D721Med (cell line): Measurements from ENCODE around the gene STYK1.
"Not testable (repeated sequence)": the region's sequence is repeated elsewhere in the genome, so short reads cannot be mapped to it uniquely, and the experiment has no call there.

ENCODE experiments used
- DNase-seq: peaks from one replicate; pipeline ENCODE4 v3.0.0; 2011; ENCODE audit warnings: low spot score; ENCODE audit not compliant: insufficient read length
- FAIRE-seq: peaks from 2 replicates; lab custom pipeline; 2011; peaks lifted over from hg19 to GRCh38; lab: Jason Lieb, UNC
- TF ChIP-seq, protein P1 (sequence below): IDR thresholded peaks from 2 replicates; pipeline ENCODE4 v1.5.1; 2012; ENCODE audit warnings: mild to moderate bottlenecking, control low read depth; ENCODE audit not compliant: insufficient read depth; ENCODE audit errors: missing control alignments

Gene STYK1

DNA sequence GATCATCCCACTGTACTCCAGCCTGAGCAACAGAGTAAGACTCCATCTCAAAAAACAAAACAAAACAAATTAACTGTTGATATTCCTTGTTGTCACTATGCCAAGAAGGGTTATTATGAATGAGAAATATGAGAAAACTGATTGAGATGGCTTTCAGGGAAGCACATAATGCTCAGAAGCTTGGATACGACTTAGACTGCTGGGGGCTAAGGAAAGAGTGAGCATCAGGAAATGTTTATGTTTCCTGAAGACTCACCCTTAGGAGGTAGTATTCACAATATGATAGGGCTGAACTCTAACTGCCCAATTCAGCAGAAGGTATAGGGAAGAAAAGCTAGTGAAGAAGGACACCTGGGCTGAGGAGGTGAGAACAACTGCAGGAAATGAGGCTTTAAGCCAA lies 6.3 kb downstream of the STYK1 start:
- TF ChIP-seq, protein P1, sequence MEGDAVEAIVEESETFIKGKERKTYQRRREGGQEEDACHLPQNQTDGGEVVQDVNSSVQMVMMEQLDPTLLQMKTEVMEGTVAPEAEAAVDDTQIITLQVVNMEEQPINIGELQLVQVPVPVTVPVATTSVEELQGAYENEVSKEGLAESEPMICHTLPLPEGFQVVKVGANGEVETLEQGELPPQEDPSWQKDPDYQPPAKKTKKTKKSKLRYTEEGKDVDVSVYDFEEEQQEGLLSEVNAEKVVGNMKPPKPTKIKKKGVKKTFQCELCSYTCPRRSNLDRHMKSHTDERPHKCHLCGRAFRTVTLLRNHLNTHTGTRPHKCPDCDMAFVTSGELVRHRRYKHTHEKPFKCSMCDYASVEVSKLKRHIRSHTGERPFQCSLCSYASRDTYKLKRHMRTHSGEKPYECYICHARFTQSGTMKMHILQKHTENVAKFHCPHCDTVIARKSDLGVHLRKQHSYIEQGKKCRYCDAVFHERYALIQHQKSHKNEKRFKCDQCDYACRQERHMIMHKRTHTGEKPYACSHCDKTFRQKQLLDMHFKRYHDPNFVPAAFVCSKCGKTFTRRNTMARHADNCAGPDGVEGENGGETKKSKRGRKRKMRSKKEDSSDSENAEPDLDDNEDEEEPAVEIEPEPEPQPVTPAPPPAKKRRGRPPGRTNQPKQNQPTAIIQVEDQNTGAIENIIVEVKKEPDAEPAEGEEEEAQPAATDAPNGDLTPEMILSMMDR: no peak
- FAIRE-seq (no peak), DNase-seq (no peak)

DNA sequence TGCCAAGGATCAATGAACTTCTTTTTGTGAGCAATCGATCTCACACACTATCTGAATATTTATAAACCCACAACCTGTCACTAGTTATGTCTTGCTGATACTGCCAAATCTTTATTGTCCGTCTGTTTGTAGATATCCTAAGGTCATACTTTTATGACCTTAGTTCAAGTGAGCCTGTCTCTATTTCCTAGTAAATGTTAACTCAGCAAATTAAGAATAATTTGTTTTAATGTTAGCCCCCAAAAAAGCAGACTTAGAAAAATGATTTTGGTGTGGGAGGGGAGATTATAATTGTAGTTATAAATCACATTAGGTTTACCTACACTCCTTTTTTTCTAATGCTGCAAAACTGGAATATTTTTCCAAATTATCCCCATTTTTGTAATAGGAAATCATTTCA lies 9.4 kb downstream of the STYK1 start:
- no peak for FAIRE-seq
- no peak for DNase-seq
- TF ChIP-seq, protein P1: no peak

DNA sequence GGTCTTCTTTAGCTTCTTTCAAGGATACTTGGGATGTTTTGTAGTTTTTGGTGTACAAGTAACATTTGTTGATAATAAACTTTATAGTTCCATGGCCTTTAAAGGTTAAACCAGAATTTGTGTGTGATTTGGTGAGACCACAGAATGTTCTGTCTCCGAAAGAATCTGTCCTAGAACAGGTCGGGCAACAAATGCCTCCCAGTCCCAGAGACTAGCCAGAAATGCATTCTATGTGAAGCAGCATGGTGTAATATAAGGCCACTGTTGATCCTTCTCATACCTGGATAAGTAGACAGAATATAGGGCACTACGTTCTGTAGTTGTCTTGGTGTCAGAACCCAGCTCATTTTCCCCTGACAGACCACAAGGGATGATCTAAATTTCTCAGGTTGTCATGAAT lies 10.0 kb downstream of the STYK1 start:
- DNase-seq: no peak
- FAIRE-seq: no peak
- TF ChIP-seq, protein P1: no peak

DNA sequence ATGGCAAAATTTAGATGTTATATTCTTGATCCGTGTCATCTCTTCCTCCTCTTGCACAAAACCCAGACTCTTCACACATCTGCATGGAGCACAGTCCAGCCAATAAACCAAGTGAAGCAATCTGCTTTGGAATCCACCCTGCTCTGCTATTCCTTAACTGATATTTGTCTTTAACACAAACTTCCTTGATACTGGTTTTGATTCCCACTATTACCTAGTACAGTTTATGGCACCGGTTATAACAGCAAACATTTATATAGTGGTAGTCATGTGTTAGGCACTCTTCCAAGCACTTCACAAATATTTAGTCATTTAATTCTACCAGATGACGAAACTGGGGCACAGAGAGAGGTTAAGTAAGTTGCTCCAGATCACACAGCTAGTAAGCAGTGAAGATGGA lies 12.5 kb downstream of the STYK1 start:
- DNase-seq (no peak), FAIRE-seq (no peak)
- TF ChIP-seq, protein P1: no peak

DNA sequence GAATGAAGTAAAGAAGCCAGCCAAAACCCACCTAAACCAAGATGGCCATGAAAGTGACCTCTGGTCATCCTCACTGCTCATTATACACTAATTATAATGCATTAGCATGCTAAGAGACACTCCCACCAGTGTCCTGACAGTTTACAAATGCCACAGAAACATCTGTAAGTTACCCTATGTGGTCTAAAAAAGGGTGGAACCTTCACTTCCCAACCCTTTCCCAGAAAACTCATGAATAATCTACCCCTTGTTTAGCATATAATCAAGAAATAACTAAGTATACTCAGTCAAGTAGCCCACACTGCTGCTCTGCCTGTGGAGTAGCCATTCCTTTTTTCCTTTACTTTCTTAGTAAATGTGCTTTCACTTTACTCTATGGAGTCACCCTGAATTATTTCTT lies 19.8 kb downstream of the STYK1 start:
- no peak for DNase-seq
- TF ChIP-seq, protein P1: no peak

DNA sequence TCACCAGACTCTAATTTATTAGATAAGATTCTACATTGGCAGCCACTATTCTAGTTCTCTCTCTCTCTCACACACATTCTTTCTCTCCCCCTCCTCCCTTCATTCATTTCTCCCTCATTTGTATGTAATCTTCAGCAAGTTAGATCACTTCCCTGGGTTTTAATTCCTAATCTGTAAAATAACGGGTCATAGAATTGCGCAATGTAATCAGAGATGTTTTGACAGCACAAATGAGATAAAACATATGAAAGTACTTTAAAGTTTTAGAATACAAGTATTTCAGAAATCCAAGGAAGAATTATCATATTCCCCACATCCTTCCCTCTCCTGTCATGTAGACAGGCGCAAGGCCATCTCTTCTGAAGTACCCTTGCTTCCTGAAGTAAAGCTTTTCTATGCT lies 21.7 kb downstream of the STYK1 start:
- TF ChIP-seq, protein P1: no peak
- DNase-seq (no peak), FAIRE-seq (no peak)

More for the DNA sequence above, 19.8 kb downstream of the STYK1 start:
- FAIRE-seq: no peak

DNA sequence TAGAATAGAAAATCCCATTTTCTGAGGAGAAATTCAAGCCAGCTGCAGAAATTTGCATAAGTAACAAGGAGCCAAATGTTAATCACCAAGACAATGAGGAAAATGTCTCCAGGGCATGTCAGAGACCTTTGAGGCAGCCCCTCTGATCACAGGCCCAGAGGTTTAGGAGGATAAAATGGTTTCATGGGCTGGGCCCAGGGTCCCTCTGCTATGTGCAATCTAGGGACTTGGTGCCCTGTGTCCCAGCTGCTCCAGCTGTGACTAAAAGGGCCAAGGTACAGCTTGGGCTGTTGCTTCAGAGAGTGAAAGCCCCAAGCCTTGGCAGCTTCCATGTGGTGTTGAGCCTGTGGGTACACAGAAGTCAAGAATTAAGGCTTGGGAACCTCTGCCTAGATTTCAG lies 27.3 kb downstream of the STYK1 start:
- not testable (repeated sequence) for DNase-seq, FAIRE-seq

DNA sequence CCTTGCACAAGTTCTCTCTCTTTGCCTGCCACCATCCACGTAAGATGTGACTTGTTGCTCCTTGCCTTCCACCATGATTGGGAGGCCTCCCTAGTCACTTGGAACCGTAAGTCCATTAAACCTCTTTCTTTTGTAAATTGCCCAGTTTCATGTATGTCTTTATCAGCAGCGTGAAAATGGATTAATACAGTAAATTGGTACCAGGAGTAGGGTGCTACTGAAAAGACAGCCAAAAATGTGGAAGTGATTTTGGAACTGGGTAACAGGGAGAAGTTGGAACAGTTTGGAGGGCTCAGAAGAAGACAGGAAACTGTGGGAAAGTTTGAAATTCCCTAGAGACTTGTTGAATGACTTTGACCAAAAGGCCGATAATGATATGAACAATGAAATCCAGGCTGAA lies 27.9 kb downstream of the STYK1 start:
- DNase-seq (no peak), FAIRE-seq (no peak)
- TF ChIP-seq, protein P1: no peak
